Mesenchymal stem cell (in vitro differentiated cells and primary cell): ENCODE data around the gene MMP7.
A peak's percentile ranks its signal among the peaks of the same experiment; 100 is the strongest.

Source experiments
- DNase-seq: peaks from one replicate; pipeline ENCODE4 v3.0.0-alpha.2; 2013
- H2AFZ ChIP-seq: one replicate; pipeline ENCODE4 v1.6.1; 2013; ENCODE audit warnings: low read depth, mild to moderate bottlenecking, control low read depth, inconsistent platforms, low read length, moderate library complexity
- H2AK5ac ChIP-seq: 2 replicates; pipeline ENCODE4 v1.6.1; 2013; ENCODE audit warnings: low read length, moderate library complexity, mild to moderate bottlenecking, inconsistent platforms; ENCODE audit not compliant: severe bottlenecking
- H2BK120ac ChIP-seq: one replicate; pipeline ENCODE4 v1.6.1; 2013; ENCODE audit warnings: low read depth, mild to moderate bottlenecking, inconsistent platforms, low read length, moderate library complexity
- H2BK12ac ChIP-seq, 2 experiments: one replicate each; pipeline ENCODE4 v1.6.1; 2013; ENCODE audit warnings: inconsistent platforms in 2 of 2, low read length in 2 of 2, mild to moderate bottlenecking in 2 of 2, moderate library complexity in 2 of 2, control low read depth in 1 of 2
- H2BK15ac ChIP-seq: one replicate; pipeline ENCODE4 v1.6.1; 2013; ENCODE audit warnings: mild to moderate bottlenecking, low read depth, inconsistent platforms; ENCODE audit not compliant: poor library complexity, severe bottlenecking
- H2BK5ac ChIP-seq: 2 replicates; pipeline ENCODE4 v1.6.1; 2013; ENCODE audit warnings: low read depth, mild to moderate bottlenecking, low read length, control low read depth, inconsistent platforms; ENCODE audit not compliant: poor library complexity, severe bottlenecking
- H3K14ac ChIP-seq, 2 experiments: one replicate each; pipeline ENCODE4 v1.6.1; 2013; ENCODE audit warnings: inconsistent platforms in 2 of 2, low read length in 2 of 2, control low read depth in 1 of 2, mild to moderate bottlenecking in 1 of 2, moderate library complexity in 1 of 2
- H3K18ac ChIP-seq, 2 experiments: one replicate each; pipeline ENCODE4 v1.6.1; 2013; ENCODE audit warnings: inconsistent platforms in 2 of 2, low read length in 2 of 2, control low read depth in 1 of 2, low read depth in 1 of 2, mild to moderate bottlenecking in 1 of 2
- H3K23ac ChIP-seq, 2 experiments: one replicate each; pipeline ENCODE4 v1.6.1; 2013; ENCODE audit warnings: inconsistent platforms in 2 of 2, low read length in 2 of 2, mild to moderate bottlenecking in 2 of 2, moderate library complexity in 2 of 2, control low read depth in 1 of 2
- H3K27ac ChIP-seq: 2 replicates; pipeline ENCODE4 v1.5.1; 2013; ENCODE audit warnings: mild to moderate bottlenecking, moderate library complexity, low read length, control low read depth, inconsistent platforms; ENCODE audit not compliant: poor library complexity, severe bottlenecking
- H3K27me3 ChIP-seq, 2 experiments: 2 replicates each; pipeline versions ENCODE4 v1.6.1 to v1.7.0; 2013; ENCODE audit warnings: low read length in 2 of 2, mild to moderate bottlenecking in 2 of 2, moderate library complexity in 2 of 2, control low read depth in 1 of 2, inconsistent platforms in 1 of 2; ENCODE audit not compliant: control insufficient read depth in 1 of 2, insufficient read depth in 1 of 2
- H3K36me3 ChIP-seq, 2 experiments: 2 replicates each; pipeline versions ENCODE4 v1.6.1 to v1.7.0; 2013; ENCODE audit warnings: low read length in 2 of 2, control low read depth in 1 of 2, inconsistent platforms in 1 of 2, low read depth in 1 of 2, mild to moderate bottlenecking in 1 of 2; ENCODE audit not compliant: insufficient read depth in 2 of 2, control insufficient read depth in 1 of 2
- H3K4ac ChIP-seq, 2 experiments: one replicate each; pipeline ENCODE4 v1.6.1; 2013; ENCODE audit warnings: inconsistent platforms in 2 of 2, low read length in 2 of 2, mild to moderate bottlenecking in 2 of 2, moderate library complexity in 2 of 2, control low read depth in 1 of 2, low read depth in 1 of 2
- H3K4me1 ChIP-seq: 2 replicates; pipeline ENCODE4 v1.6.1; 2013; ENCODE audit warnings: low read depth, low read length, control low read depth; ENCODE audit not compliant: control insufficient read depth, insufficient read depth
- H3K4me2 ChIP-seq: 2 replicates; pipeline ENCODE4 v1.6.1; 2013; ENCODE audit warnings: low read length, mild to moderate bottlenecking, inconsistent platforms; ENCODE audit not compliant: poor library complexity, severe bottlenecking
- H3K4me3 ChIP-seq, 2 experiments: 2 replicates each; pipeline versions ENCODE4 v1.5.1 to v1.7.0; 2013; ENCODE audit warnings: low read length in 2 of 2, mild to moderate bottlenecking in 2 of 2, control low read depth in 1 of 2, low read depth in 1 of 2; ENCODE audit not compliant: insufficient read depth in 1 of 2
- H3K79me1 ChIP-seq: replicated peaks from 2 replicates; pipeline ENCODE4 v1.6.1; 2013; ENCODE audit warnings: mild to moderate bottlenecking, control low read depth, low read length, inconsistent platforms; ENCODE audit not compliant: poor library complexity, severe bottlenecking
- H3K9ac ChIP-seq: 2 replicates; pipeline ENCODE4 v1.7.0; 2013; ENCODE audit warnings: mild to moderate bottlenecking, low read length, moderate library complexity
- H3K9me3 ChIP-seq: 2 replicates; pipeline ENCODE4 v1.7.0; 2013; ENCODE audit warnings: mild to moderate bottlenecking, low read length; ENCODE audit not compliant: control insufficient read depth
- H4K8ac ChIP-seq: one replicate; pipeline ENCODE4 v1.6.1; 2013; ENCODE audit warnings: inconsistent platforms, mild to moderate bottlenecking, low read length, moderate library complexity
- H4K91ac ChIP-seq: one replicate; pipeline ENCODE4 v1.6.1; 2013; ENCODE audit warnings: mild to moderate bottlenecking, low read length, inconsistent platforms
- WGBS: methylation state at CpG from one replicate; pipeline ENCODE4 v1.1.7; 2013; ENCODE audit warnings: mixed read lengths; 5-methylcytosine and 5-hydroxymethylcytosine counted together

Gene MMP7

DNA sequence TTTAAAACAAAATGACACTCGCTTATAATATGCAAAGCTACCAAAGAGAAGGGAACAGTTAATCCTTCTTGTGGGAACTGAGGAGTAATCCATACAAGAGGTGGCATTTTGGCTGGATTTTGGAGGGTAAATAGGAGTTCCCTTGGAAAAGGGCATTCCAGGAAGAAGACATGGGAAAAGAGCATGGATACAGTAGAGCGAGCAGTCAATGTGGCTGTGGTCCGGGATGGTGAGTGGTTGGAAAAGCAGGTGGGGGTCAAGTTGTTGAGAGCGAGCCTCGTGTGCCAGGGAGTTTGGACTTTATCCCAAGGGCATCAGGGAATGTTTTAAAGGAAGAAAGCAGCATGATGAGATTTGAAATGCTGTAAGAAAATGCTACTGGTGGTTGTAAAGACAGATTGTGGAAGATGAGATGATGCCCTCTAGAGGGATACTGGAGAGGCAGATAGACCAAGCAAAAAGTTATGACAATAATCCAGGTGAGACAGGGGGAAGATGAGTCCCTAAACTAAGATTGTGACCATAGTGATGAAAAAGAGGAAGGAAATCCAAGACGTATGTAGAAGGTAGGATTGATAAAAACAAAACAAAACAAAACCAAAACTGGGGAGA lies 3.8 kb upstream of the MMP7 start:
- no peak overlapping the region for H3K9ac ChIP-seq
- H2BK5ac ChIP-seq, result no peak overlapping the region
- no peak overlapping the region for H4K8ac ChIP-seq
- H2BK120ac ChIP-seq, result no peak overlapping the region
- 86% methylated on average over 6 of the region's 6 CpGs for WGBS
- no peak overlapping the region for H4K91ac ChIP-seq
- no peak overlapping the region for H3K23ac ChIP-seq
- no peak overlapping the region for H2AK5ac ChIP-seq
- no peak overlapping the region for H3K14ac ChIP-seq
- H3K36me3 ChIP-seq, result no peaks in the 10 kb centered on the region
- H3K27me3 ChIP-seq, result no peaks in the 10 kb centered on the region
- H2AFZ ChIP-seq, result peak overlapping the region; percentile 39
- peaks cover 4% of the 10 kb centered on the region for H3K4me1 ChIP-seq
- no peak overlapping the region for H3K27ac ChIP-seq
- no peak overlapping the region for H2BK15ac ChIP-seq
- no peak overlapping the region for H3K4ac ChIP-seq
- no peak overlapping the region for H3K4me3 ChIP-seq
- no peaks in the 10 kb centered on the region for H3K9me3 ChIP-seq
- H2BK12ac ChIP-seq, result peak overlapping the region in 1 of 2 experiments; percentile 72
- DNase-seq, result no peak
- H3K79me1 ChIP-seq, result no peaks in the 10 kb centered on the region
- no peak overlapping the region for H3K18ac ChIP-seq
- no peak overlapping the region for H3K4me2 ChIP-seq

- Histone ChIP-seq H3K4me3 (no peak overlapping the region), H4K91ac (no peak overlapping the region), H3K9me3 (no peaks in the 10 kb centered on the region), H3K27ac (no peak overlapping the region), H2BK12ac (no peak overlapping the region), H3K36me3 (no peaks in the 10 kb centered on the region), H4K8ac (no peak overlapping the region), H3K4me1 (peaks cover 4% of the 10 kb centered on the region), H3K14ac (no peak overlapping the region), H2BK15ac (no peak overlapping the region), H3K9ac (no peak overlapping the region), H3K23ac (no peak overlapping the region), H2AK5ac (no peak overlapping the region), H3K18ac (no peak overlapping the region), H3K27me3 (no peaks in the 10 kb centered on the region), H2AFZ (no peak overlapping the region), H2BK120ac (no peak overlapping the region), H3K4ac (no peak overlapping the region), H2BK5ac (no peak overlapping the region), H3K79me1 (no peaks in the 10 kb centered on the region), H3K4me2 (no peak overlapping the region)
- no peak for DNase-seq
These were observed 1.9 kb downstream of the MMP7 start for GRCh38 chr11:102528618-102529017.

GRCh38 chr11:102527684-102528083 lies 2.9 kb downstream of the MMP7 start:
- no peak overlapping the region for H3K18ac ChIP-seq
- H4K8ac ChIP-seq, result no peak overlapping the region
- H2BK12ac ChIP-seq, result no peak overlapping the region
- no peaks in the 10 kb centered on the region for H3K27me3 ChIP-seq
- H2BK5ac ChIP-seq, result no peak overlapping the region
- no peak for DNase-seq
- H3K9ac ChIP-seq, result no peak overlapping the region
- no peak overlapping the region for H2AFZ ChIP-seq
- no peaks in the 10 kb centered on the region for H3K79me1 ChIP-seq
- H3K4me3 ChIP-seq, result no peak overlapping the region
- H3K27ac ChIP-seq, result no peak overlapping the region
- H3K4me1 ChIP-seq, result peaks cover 4% of the 10 kb centered on the region
- WGBS, result 72% methylated on average over 2 of the region's 2 CpGs
- H3K4me2 ChIP-seq, result no peak overlapping the region
- H4K91ac ChIP-seq, result no peak overlapping the region
- H3K9me3 ChIP-seq, result no peaks in the 10 kb centered on the region
- no peaks in the 10 kb centered on the region for H3K36me3 ChIP-seq
- H3K4ac ChIP-seq, result no peak overlapping the region
- no peak overlapping the region for H3K14ac ChIP-seq
- H2BK120ac ChIP-seq, result no peak overlapping the region
- H2AK5ac ChIP-seq, result no peak overlapping the region
- no peak overlapping the region for H3K23ac ChIP-seq
- no peak overlapping the region for H2BK15ac ChIP-seq

DNA sequence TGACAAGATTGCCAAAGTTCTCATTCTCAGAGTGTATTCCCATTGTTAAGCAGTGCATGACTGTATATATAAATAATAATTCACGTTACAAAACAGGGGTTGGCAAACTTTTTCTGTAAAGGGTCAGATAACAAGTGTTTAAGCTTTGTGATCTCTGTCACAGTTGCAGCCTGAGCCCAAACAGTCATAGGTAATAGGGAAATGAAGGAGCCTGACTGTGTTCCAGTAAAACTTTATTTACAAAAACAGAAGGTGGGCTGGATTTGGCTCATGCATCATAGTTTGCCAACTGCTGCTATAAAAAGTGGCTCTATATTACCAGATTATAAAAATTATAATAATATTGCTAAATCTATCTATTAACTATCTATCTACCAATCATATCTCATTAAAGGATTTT lies 3.5 kb downstream of the MMP7 start:
- H3K27ac ChIP-seq, result no peak overlapping the region
- DNase-seq, result no peak
- H3K79me1 ChIP-seq, result no peaks in the 10 kb centered on the region
- H3K4ac ChIP-seq, result no peak overlapping the region
- peaks cover 4% of the 10 kb centered on the region for H3K4me1 ChIP-seq
- H3K27me3 ChIP-seq, result no peaks in the 10 kb centered on the region
- no peak overlapping the region for H2AK5ac ChIP-seq
- no peak overlapping the region for H3K18ac ChIP-seq
- H2AFZ ChIP-seq, result no peak overlapping the region
- no peak overlapping the region for H2BK12ac ChIP-seq
- H2BK120ac ChIP-seq, result no peak overlapping the region
- H3K4me2 ChIP-seq, result no peak overlapping the region
- no peak overlapping the region for H4K8ac ChIP-seq
- 88% methylated on average over 1 of the region's 1 CpG for WGBS
- H3K14ac ChIP-seq, result no peak overlapping the region
- no peaks in the 10 kb centered on the region for H3K36me3 ChIP-seq
- H3K23ac ChIP-seq, result no peak overlapping the region
- no peak overlapping the region for H3K4me3 ChIP-seq
- no peaks in the 10 kb centered on the region for H3K9me3 ChIP-seq
- no peak overlapping the region for H2BK15ac ChIP-seq
- H2BK5ac ChIP-seq, result no peak overlapping the region
- H3K9ac ChIP-seq, result no peak overlapping the region
- H4K91ac ChIP-seq, result no peak overlapping the region
